CD4-positive, alpha-beta T cell treated with Interleukin-6 for 4 hours (primary cell): ENCODE data around the gene DNASE1L2.

Experiments used
- DNase-seq: peaks from one replicate; pipeline ENCODE4 v3.0.0-alpha.2; 2020; ENCODE audit warnings: mixed read lengths

The DNASE1L2 gene

GRCh38 chr16:2204416-2205103, 31.7 kb upstream of the DNASE1L2 start:
- no peak for DNase-seq

GRCh38 chr16:2205104-2205966, 30.9 kb upstream of the DNASE1L2 start, which contains the start of gene MLST8:
Gene MLST8, plus strand, starts transcription at chr16:2205454. Its CDS starts 632 bp downstream, at chr16:2206086.
- DNase-seq: peak; percentile 95

GRCh38 chr16:2205967-2206313, 30.3 kb upstream of the DNASE1L2 start:
- no peak for DNase-seq

GRCh38 chr16:2206420-2206779, 29.8 kb upstream of the DNASE1L2 start:
- DNase-seq: no peak

- no peak for DNase-seq
These were observed 29.3 kb upstream of the DNASE1L2 start for GRCh38 chr16:2206780-2207433.

- DNase-seq: no peak
These were observed 28.4 kb upstream of the DNASE1L2 start for GRCh38 chr16:2207872-2208271.

GRCh38 chr16:2208308-2208707, 27.9 kb upstream of the DNASE1L2 start:
- no peak for DNase-seq

- no peak for DNase-seq
These were observed 27.5 kb upstream of the DNASE1L2 start for GRCh38 chr16:2208772-2209171.

- DNase-seq: no peak
These were observed 26.8 kb upstream of the DNASE1L2 start for GRCh38 chr16:2209258-2210008.

- no peak for DNase-seq
These were observed 26.3 kb upstream of the DNASE1L2 start for GRCh38 chr16:2210009-2210332.

GRCh38 chr16:2210386-2211365, 25.6 kb upstream of the DNASE1L2 start, which contains the start of gene BRICD5:
Gene BRICD5, minus strand, starts transcription at chr16:2210863. Its CDS starts 30 bp downstream, at chr16:2210833.
- no peak for DNase-seq

- DNase-seq: no peak
These were observed 24.3 kb upstream of the DNASE1L2 start for GRCh38 chr16:2211923-2212347.

GRCh38 chr16:2212362-2213324, 23.6 kb upstream of the DNASE1L2 start:
- no peak for DNase-seq

GRCh38 chr16:2213817-2214718, 22.2 kb upstream of the DNASE1L2 start:
- no peak for DNase-seq

- no peak for DNase-seq
These were observed 21.6 kb upstream of the DNASE1L2 start, which contains the start of gene PGP for GRCh38 chr16:2214719-2214968. Gene PGP, minus strand, starts transcription at chr16:2214840. Its CDS starts 63 bp downstream, at chr16:2214777.

- DNase-seq: no peak
These were observed 19.9 kb upstream of the DNASE1L2 start for GRCh38 chr16:2216330-2216729.

GRCh38 chr16:2223221-2223941, 12.9 kb upstream of the DNASE1L2 start, which contains the start of gene E4F1:
Gene E4F1, plus strand, starts transcription at chr16:2223591. Its CDS starts 23 bp downstream, at chr16:2223614.
- DNase-seq: peak; percentile 88

GRCh38 chr16:2223942-2224486, 12.2 kb upstream of the DNASE1L2 start:
- peak; percentile 32 for DNase-seq
